HG03378 (cell line): ENCODE measurements around the gene LATS1.
"Not testable (repeated sequence)": the region's sequence is repeated elsewhere in the genome, so short reads cannot be mapped to it uniquely, and the experiment has no call there.

Experiments used
- ATAC-seq: cut with Tn5 transposase; IDR thresholded peaks from one replicate; pipeline ENCODE4 v1.9.1; 2021; ENCODE audit warnings: mild to moderate bottlenecking, moderate library complexity; ENCODE audit not compliant: unreplicated experiment

The LATS1 gene

GRCh38 chr6:149729824-149730223, 11.9 kb upstream of the LATS1 start:
- no peak for ATAC-seq

GRCh38 chr6:149728499-149729234, 10.8 kb upstream of the LATS1 start:
- no peak for ATAC-seq

DNA sequence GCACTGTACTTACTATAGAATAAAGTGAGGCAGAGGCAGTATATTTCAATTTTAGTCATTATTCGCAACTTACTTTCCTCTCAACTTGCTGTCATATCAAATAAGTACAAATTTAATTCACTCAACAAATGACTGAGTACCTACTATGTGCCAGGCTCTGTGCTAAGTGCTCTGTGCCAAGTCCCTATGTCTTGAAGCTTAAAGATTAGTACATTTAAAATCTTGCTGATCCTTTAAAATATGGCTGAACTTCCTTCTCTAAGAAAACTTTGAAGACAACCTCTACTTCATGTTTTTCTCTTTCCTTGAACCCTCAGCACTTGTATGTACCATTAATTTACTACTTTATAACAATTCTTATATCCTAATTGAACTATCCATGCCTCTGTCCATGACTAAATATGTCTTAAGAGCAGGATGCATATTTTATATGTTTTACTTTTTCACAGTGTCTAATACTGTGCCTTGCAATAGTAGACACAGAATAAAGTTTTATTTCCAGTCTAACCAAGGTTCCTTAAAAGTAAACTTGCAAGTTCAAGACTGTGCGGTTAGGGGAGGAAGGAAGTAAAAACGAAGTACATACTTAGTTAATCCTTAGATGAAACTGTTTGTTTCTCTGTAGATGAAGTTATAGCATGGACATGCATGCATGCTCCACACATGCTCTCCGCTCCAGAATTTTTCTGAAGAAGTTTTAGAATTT, 10.0 kb upstream of the LATS1 start:
- no peak for ATAC-seq

GRCh38 chr6:149725785-149726184, 7.9 kb upstream of the LATS1 start:
- ATAC-seq, result no peak

DNA sequence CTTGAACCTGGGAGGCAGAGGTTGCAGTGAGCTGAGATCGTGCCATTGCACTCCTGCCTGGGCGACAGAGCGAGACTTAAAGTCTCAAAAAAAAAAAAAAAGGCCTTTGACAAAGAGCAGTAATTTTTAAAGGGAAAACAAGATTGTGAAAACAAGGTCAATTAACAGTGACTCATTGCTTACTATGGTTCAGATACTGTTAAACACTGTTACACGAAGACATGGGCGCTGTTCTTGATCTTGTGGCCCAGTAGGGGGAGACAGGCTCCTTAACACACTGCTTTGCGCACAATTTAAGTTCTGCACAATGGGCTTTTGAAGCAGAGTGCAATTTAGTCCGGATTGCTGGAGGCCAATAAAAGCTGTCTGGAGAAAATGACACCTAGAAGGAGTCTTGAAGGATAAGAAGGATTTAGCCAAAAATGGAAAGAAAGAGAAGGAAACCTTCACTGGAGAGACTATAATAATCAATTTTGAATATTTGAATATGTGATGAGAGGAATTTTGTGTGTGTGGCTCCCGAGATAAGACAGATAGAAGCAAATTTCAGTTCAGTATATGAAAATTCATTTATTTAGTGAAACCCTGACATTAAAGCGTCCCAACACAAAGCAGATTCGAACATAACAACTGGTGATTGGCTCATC, 6.0 kb upstream of the LATS1 start:
- ATAC-seq, result no peak

DNA sequence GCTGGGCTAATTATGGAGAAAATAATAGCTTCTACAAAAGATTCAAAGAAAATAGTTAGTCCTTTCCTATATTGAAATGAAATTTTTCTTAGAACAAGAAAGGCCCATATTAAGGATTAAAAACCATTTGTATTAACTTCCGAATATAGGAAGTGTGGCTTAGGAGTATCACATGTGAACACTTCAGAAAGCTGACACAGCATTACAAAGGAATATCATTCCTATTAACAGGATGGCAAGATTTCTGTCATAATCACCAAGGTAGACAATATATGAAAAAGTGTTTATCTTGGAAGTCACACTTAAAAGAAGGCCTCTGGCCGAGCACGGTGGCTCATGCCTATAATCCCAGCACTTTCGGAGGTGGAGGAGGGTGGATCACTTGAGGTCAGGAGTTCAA, 5.4 kb upstream of the LATS1 start:
- no peak for ATAC-seq

DNA sequence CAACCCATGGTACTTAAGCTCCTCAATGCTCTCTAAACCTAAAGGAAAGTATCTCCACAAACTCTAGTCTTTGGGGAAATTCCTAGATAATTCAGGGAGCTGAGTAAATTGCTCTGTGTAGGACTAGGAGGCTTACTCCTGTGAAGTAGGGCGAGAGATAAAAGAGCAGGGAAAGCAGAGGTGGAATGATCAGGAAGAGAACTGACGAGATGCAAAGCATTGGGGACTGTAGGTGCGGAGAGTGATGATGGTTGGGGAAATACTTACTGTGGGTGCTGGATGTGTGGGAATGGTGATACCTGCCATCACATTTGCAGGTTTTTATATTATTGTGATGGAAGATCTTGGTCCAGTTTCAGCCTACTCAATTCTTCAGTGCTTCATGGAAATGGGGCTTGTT, 1.6 kb upstream of the LATS1 start:
- no peak for ATAC-seq

GRCh38 chr6:149717255-149717587, 680 bp downstream of the LATS1 start:
- no peak for ATAC-seq

GRCh38 chr6:149716181-149716963, 1.5 kb downstream of the LATS1 start:
- no peak for ATAC-seq

GRCh38 chr6:149714442-149714841, 3.5 kb downstream of the LATS1 start:
- no peak for ATAC-seq

DNA sequence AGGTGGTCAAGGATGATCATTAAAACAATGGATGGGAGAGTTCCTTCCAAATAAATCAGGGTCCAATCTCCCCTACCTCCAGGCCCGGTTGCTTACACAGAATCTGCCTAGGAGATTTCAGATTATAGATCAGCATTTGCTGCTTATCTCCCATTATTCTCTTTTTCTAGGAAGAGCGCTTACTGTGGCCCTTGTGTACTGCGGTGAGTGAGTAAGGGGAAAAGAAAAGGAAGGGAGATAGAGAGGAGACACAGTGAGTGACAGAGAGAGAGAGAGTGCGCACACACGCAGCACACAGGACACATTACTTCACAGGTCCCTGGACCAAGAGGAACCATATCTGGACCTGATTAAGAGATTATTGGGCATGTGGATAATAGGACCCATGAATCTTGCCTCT, 6.2 kb downstream of the LATS1 start:
- no peak for ATAC-seq

- ATAC-seq, result no peak
These were observed 16.2 kb downstream of the LATS1 start for GRCh38 chr6:149701714-149702113.

GRCh38 chr6:149699150-149699549, 18.8 kb downstream of the LATS1 start:
- no peak for ATAC-seq

GRCh38 chr6:149698175-149698574, 19.7 kb downstream of the LATS1 start:
- no peak for ATAC-seq

GRCh38 chr6:149696901-149697300, 21.0 kb downstream of the LATS1 start:
- no peak for ATAC-seq

DNA sequence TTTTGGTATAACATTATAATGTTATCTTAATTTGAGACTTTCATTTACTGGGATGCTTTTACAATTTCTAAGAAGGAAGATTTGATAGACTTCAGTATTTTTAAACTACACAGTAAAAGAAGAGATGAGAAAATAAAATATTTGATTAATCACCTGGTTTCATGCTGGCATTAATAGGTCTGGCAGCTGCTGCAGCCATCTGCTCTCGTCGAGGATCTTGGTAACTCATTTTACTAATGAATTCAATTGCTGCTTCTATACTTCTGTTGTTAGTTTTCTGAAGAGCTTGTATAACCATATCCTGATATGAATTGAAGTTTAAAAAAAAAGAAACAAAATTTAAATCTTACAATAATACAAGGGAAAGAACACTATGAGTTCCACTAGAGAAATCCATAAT, 23.0 kb downstream of the LATS1 start:
- ATAC-seq, result no peak

- ATAC-seq, result no peak
These were observed 26.7 kb downstream of the LATS1 start for GRCh38 chr6:149691201-149691600.

DNA sequence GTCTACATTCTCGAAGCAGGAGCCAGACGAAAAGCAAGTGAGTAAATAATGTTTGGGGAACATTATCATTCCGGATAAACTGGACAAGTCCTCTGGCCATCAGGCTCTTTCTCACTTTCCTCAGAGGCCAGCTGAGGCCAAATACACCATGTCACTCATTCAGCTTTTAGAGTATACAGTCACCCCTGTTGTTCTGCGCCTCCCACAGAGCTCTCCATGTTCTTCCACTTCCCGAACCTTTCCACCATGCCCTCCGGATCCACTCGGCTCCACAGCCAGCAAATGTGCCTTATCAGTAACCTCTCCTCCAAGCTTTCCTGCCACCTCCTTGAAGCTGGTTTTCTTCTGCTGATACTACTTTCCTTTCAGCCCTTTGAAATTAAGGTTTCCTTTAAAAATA, 31.7 kb downstream of the LATS1 start:
- ATAC-seq, result no peak

DNA sequence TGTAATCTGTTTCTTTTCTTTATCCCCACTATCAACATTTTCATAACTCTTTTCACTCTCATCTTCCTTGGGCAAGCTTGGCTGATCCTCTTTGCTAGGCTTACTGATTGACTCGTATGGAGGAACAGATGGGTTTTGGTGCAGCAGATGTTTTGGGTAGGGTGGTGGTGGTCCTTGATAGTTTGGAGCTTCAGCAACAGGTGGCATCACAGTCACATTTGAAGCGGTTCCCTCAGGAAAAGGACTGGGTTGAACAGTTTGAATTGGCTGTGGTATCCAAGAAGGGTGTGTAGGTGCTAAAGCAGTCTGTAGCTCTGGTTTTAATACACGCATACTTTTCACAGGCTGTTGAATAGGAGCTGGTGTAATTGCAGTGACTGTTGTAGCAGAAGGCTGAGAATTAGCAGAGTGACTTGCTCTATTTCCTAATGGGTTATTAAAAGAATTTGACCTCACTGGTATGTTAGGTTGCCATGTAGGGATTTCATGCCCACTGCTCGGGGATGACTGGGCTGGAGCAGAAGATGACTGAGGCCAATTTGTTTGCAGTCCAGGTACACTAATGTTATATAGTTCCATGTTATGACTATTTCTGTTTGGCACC, 34.5 kb downstream of the LATS1 start:
- no peak for ATAC-seq

DNA sequence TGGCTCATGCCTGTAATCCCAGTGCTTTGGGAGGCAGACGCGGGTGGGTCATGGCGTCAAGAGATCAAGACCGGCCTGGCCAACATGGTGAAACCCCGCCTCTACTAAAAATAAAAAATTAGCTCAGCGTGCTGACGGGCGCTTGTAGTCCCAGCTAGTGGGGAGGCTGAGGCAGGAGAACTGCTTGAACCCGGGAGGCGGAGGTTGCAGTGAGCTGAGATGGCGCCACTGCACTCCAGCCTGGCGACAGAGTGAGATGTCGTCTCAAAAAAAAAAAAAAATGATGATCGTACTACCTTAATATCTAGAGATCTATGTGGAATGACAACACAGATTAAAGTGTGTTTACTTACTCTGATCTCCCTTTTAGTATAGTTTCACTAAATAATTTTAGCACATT, 36.1 kb downstream of the LATS1 start:
- not testable (repeated sequence) for ATAC-seq

- ATAC-seq, result no peak
These were observed 36.7 kb downstream of the LATS1 start for GRCh38 chr6:149681209-149681608.
